Measurements from ENCODE around the gene ISCA1. TPM values are rescaled to one million over a fixed set of nuclear protein-coding genes. Genes with fewer than 3 reads are reported as not detected.

ISCA1 gene
- polyA plus RNA-seq, 1 donor, result 37.2 TPM

- DNase-seq, result no peak
- WGBS (ENCODE audit: insufficient coverage, low lambda C conversion rate), result 80% methylated on average over 1 of the region's 6 CpGs
- Histone ChIP-seq H3K36me3 (ENCODE audit: control insufficient read depth, insufficient read depth, low read length) (no peaks in the 10 kb centered on the region), H3K27me3 (ENCODE audit: control insufficient read depth, insufficient read depth, low read length) (no peaks in the 10 kb centered on the region), H3K27ac (ENCODE audit: low read length) (no peak overlapping the region), H3K9me3 (ENCODE audit: control insufficient read depth, low read depth, low read length) (peaks cover 2% of the 10 kb centered on the region), H3K4me3 (ENCODE audit: low read length) (no peak overlapping the region), H3K4me1 (ENCODE audit: control insufficient read depth, insufficient read depth, low read length) (peaks cover 3% of the 10 kb centered on the region)
Measured at GRCh38 chr9:86246752-86247161, 35.6 kb downstream of the ISCA1 start.

GRCh38 chr9:86242071-86242470 lies 40.3 kb downstream of the ISCA1 start:
- H3K4me3 ChIP-seq (ENCODE audit: low read length), result no peak overlapping the region
- no peaks in the 10 kb centered on the region for H3K36me3 ChIP-seq (ENCODE audit: control insufficient read depth, insufficient read depth, low read length)
- DNase-seq, result peak in 1 of 2 donors; percentile 23
- peaks cover 3% of the 10 kb centered on the region for H3K4me1 ChIP-seq (ENCODE audit: control insufficient read depth, insufficient read depth, low read length)
- no peaks in the 10 kb centered on the region for H3K9me3 ChIP-seq (ENCODE audit: control insufficient read depth, low read depth, low read length)
- H3K27ac ChIP-seq (ENCODE audit: low read length), result no peak overlapping the region
- no peaks in the 10 kb centered on the region for H3K27me3 ChIP-seq (ENCODE audit: control insufficient read depth, insufficient read depth, low read length)
- WGBS (ENCODE audit: insufficient coverage, low lambda C conversion rate), result 0% methylated on average over 1 of the region's 2 CpGs

GRCh38 chr9:86241216-86241615 lies 41.1 kb downstream of the ISCA1 start:
- H3K27me3 ChIP-seq (ENCODE audit: control insufficient read depth, insufficient read depth, low read length), result no peaks in the 10 kb centered on the region
- peaks cover 3% of the 10 kb centered on the region for H3K4me1 ChIP-seq (ENCODE audit: control insufficient read depth, insufficient read depth, low read length)
- no peak overlapping the region for H3K4me3 ChIP-seq (ENCODE audit: low read length)
- DNase-seq, result no peak
- no peaks in the 10 kb centered on the region for H3K9me3 ChIP-seq (ENCODE audit: control insufficient read depth, low read depth, low read length)
- H3K36me3 ChIP-seq (ENCODE audit: control insufficient read depth, insufficient read depth, low read length), result no peaks in the 10 kb centered on the region
- no peak overlapping the region for H3K27ac ChIP-seq (ENCODE audit: low read length)
- WGBS (ENCODE audit: insufficient coverage, low lambda C conversion rate), result 80% methylated on average over 2 of the region's 7 CpGs

- Histone ChIP-seq H3K36me3 (ENCODE audit: control insufficient read depth, insufficient read depth, low read length) (no peaks in the 10 kb centered on the region), H3K4me3 (ENCODE audit: low read length) (no peak overlapping the region), H3K9me3 (ENCODE audit: control insufficient read depth, low read depth, low read length) (no peaks in the 10 kb centered on the region), H3K27ac (ENCODE audit: low read length) (no peak overlapping the region), H3K4me1 (ENCODE audit: control insufficient read depth, insufficient read depth, low read length) (peaks cover 3% of the 10 kb centered on the region), H3K27me3 (ENCODE audit: control insufficient read depth, insufficient read depth, low read length) (no peaks in the 10 kb centered on the region)
- 100% methylated on average over 1 of the region's 10 CpGs for WGBS (ENCODE audit: insufficient coverage, low lambda C conversion rate)
- DNase-seq, result no peak
Measured at GRCh38 chr9:86238861-86239770, 43.2 kb downstream of the ISCA1 start.

GRCh38 chr9:86230858-86231257 lies 51.5 kb downstream of the ISCA1 start:
- no peaks in the 10 kb centered on the region for H3K4me1 ChIP-seq (ENCODE audit: control insufficient read depth, insufficient read depth, low read length)
- no peak overlapping the region for H3K4me3 ChIP-seq (ENCODE audit: low read length)
- no peak for DNase-seq
- no peaks in the 10 kb centered on the region for H3K36me3 ChIP-seq (ENCODE audit: control insufficient read depth, insufficient read depth, low read length)
- WGBS (ENCODE audit: insufficient coverage, low lambda C conversion rate), result no CpG with 5 or more reads among the region's 2 CpGs
- no peak overlapping the region for H3K27ac ChIP-seq (ENCODE audit: low read length)
- H3K9me3 ChIP-seq (ENCODE audit: control insufficient read depth, low read depth, low read length), result no peaks in the 10 kb centered on the region
- H3K27me3 ChIP-seq (ENCODE audit: control insufficient read depth, insufficient read depth, low read length), result no peaks in the 10 kb centered on the region

- H3K4me1 ChIP-seq (ENCODE audit: control insufficient read depth, insufficient read depth, low read length), result no peaks in the 10 kb centered on the region
- H3K27me3 ChIP-seq (ENCODE audit: control insufficient read depth, insufficient read depth, low read length), result no peaks in the 10 kb centered on the region
- DNase-seq, result no peak
- H3K36me3 ChIP-seq (ENCODE audit: control insufficient read depth, insufficient read depth, low read length), result no peaks in the 10 kb centered on the region
- H3K27ac ChIP-seq (ENCODE audit: low read length), result no peak overlapping the region
- H3K4me3 ChIP-seq (ENCODE audit: low read length), result no peak overlapping the region
- H3K9me3 ChIP-seq (ENCODE audit: control insufficient read depth, low read depth, low read length), result no peaks in the 10 kb centered on the region
- no CpG with 5 or more reads among the region's 4 CpGs for WGBS (ENCODE audit: insufficient coverage, low lambda C conversion rate)
Measured at GRCh38 chr9:86222667-86223066, 59.7 kb downstream of the ISCA1 start.

- Histone ChIP-seq H3K27me3 (ENCODE audit: control insufficient read depth, insufficient read depth, low read length) (no peaks in the 10 kb centered on the region), H3K36me3 (ENCODE audit: control insufficient read depth, insufficient read depth, low read length) (no peaks in the 10 kb centered on the region), H3K4me1 (ENCODE audit: control insufficient read depth, insufficient read depth, low read length) (no peaks in the 10 kb centered on the region), H3K27ac (ENCODE audit: low read length) (no peak overlapping the region), H3K4me3 (ENCODE audit: low read length) (no peak overlapping the region), H3K9me3 (ENCODE audit: control insufficient read depth, low read depth, low read length) (no peaks in the 10 kb centered on the region)
- no peak for DNase-seq
- WGBS (ENCODE audit: insufficient coverage, low lambda C conversion rate), result no CpG with 5 or more reads among the region's 3 CpGs
Measured at GRCh38 chr9:86219606-86220005, 62.7 kb downstream of the ISCA1 start.

- no peaks in the 10 kb centered on the region for H3K9me3 ChIP-seq (ENCODE audit: control insufficient read depth, low read depth, low read length)
- no peak overlapping the region for H3K27ac ChIP-seq (ENCODE audit: low read length)
- WGBS (ENCODE audit: insufficient coverage, low lambda C conversion rate), result no CpG with 5 or more reads among the region's 7 CpGs
- H3K27me3 ChIP-seq (ENCODE audit: control insufficient read depth, insufficient read depth, low read length), result no peaks in the 10 kb centered on the region
- H3K4me1 ChIP-seq (ENCODE audit: control insufficient read depth, insufficient read depth, low read length), result no peaks in the 10 kb centered on the region
- DNase-seq, result peak; percentile 7 to 50
- no peak overlapping the region for H3K4me3 ChIP-seq (ENCODE audit: low read length)
- no peaks in the 10 kb centered on the region for H3K36me3 ChIP-seq (ENCODE audit: control insufficient read depth, insufficient read depth, low read length)
Measured at GRCh38 chr9:86217076-86217755, 65.1 kb downstream of the ISCA1 start.

Other genes with a start within 250 kb of the ISCA1 start
- 124 TPM for gene GOLM1, start 183.0 kb downstream of the ISCA1 start, polyA plus RNA-seq
- gene C9orf153, start 22.9 kb downstream of the ISCA1 start, polyA plus RNA-seq, result 0.22 TPM
- 24.7 TPM for gene TUT7, start 71.9 kb upstream of the ISCA1 start, polyA plus RNA-seq